Esophagus squamous epithelium (tissue), 5 donors: ENCODE results near the gene SLC22A5. TPM values are rescaled to one million over a fixed set of nuclear protein-coding genes. Genes with fewer than 3 reads are reported as not detected.
A peak's percentile ranks its signal among the peaks of the same experiment; 100 is the strongest.

Experiments used
- DNase-seq: peaks from one replicate; lab custom pipeline; 2025; lab: John Stamatoyannopoulos, UW
- H3K27ac ChIP-seq, 4 donors: fragments of 200-600 bp; sonication (generic); one replicate each; pipeline ENCODE4 v1.5.1; 2016 to 2019; ENCODE audit warnings: mild to moderate bottlenecking in 1 of 4
- H3K27me3 ChIP-seq, 4 donors: fragments of 200-600 bp; sonication (generic); 1 replicate in 3 of 4; 2 replicates in 1 of 4; pipeline versions ENCODE4 v1.5.1 to v1.6.0; 2017 to 2021; ENCODE audit warnings: antibody characterized with exemption in 1 of 4
- H3K36me3 ChIP-seq, 3 donors: fragments of 200-600 bp; sonication (generic); one replicate each; pipeline ENCODE4 v1.5.1; 2016 to 2019
- H3K4me1 ChIP-seq, 3 donors: fragments of 200-600 bp; sonication (generic); one replicate each; pipeline ENCODE4 v1.5.1; 2017 to 2019
- H3K4me3 ChIP-seq, 4 donors: fragments of 200-600 bp; sonication (generic); 1 replicate in 3 of 4; 2 replicates in 1 of 4; pipeline ENCODE4 v1.5.1; 2016 to 2019; ENCODE audit warnings: mild to moderate bottlenecking in 2 of 4, moderate library complexity in 1 of 4
- H3K9me3 ChIP-seq, 3 donors: fragments of 200-600 bp; sonication (generic); one replicate each; pipeline ENCODE4 v1.5.1; 2016 to 2019
- CTCF ChIP-seq, 6 experiments: fragments of 450-650 bp in 4 of 6; fragments of 200-600 bp in 2 of 6; sonication (generic) in 2 of 6; IDR thresholded peaks; one replicate each; pipeline ENCODE4 v1.5.1; 2016 to 2019; ENCODE audit warnings: antibody characterized with exemption in 6 of 6, mild to moderate bottlenecking in 4 of 6, moderate library complexity in 4 of 6
- POLR2A ChIP-seq, 4 donors: fragments of 450-650 bp; IDR thresholded peaks; one replicate each; pipeline ENCODE4 v1.6.1; 2017; ENCODE audit warnings: antibody characterized with exemption in 4 of 4, mild to moderate bottlenecking in 4 of 4, moderate library complexity in 3 of 4
- WGBS, 2 donors: methylation state at CpG; one replicate each; pipeline ENCODE4 v1.1.5; 2018; 5-methylcytosine and 5-hydroxymethylcytosine counted together
- intact Hi-C: fragments of 100-400 bp; cut with DNase I; formaldehyde crosslinking; loops from one replicate; pipeline ENCODE4 v1.15.0; 2022
- small RNA-seq, 4 donors: library from RNA; depleted of rRNA; stranded (forward); fragments of <200 nt; gene quantifications; one replicate each; pipeline ENCODE3, GENCODE V24; 2016
- total RNA-seq, 4 donors: library from RNA; depleted of rRNA; stranded (reverse); fragments of >200 nt; gene quantifications; one replicate each; pipeline ENCODE4 v1.1.0, GENCODE V29; 2016
- donor health status: DM: yes; HTN: yes; CAD: no.

SLC22A5 gene
- total RNA-seq, 4 donors from 2014 or later, result 7.4 to 15.8 (median 8.3) TPM

- TF ChIP-seq CTCF (IDR thresholded peaks at IDR 0.05) (no peak), POLR2A (IDR thresholded peaks at IDR 0.05) (no peak)
- Histone ChIP-seq H3K4me3 (no peak overlapping the region), H3K27me3 (no peaks in the 10 kb centered on the region), H3K27ac (peak overlapping the region; percentile 46 to 83 (median 72)), H3K9me3 (no peaks in the 10 kb centered on the region), H3K4me1 (peaks cover 20 to 95% (median 57%) of the 10 kb centered on the region in 3 donors), H3K36me3 (no peaks in the 10 kb centered on the region)
- no peak for DNase-seq
- intact Hi-C loops, result no loop called here
- WGBS, 2 donors, result 8 to 23% methylated on average over 6 to 7 of the region's 7 CpGs
Observed at GRCh38 chr5:132439521-132440089, 70.1 kb downstream of the SLC22A5 start.

GRCh38 chr5:132444061-132444460, 74.6 kb downstream of the SLC22A5 start:
- no peaks in the 10 kb centered on the region for H3K27me3 ChIP-seq
- H3K4me3 ChIP-seq, result no peak overlapping the region
- WGBS, 2 donors, result 84% methylated on average over 3 of the region's 7 CpGs; no CpG with 5 or more reads in 1 of the 2 donors
- TF ChIP-seq CTCF (IDR thresholded peaks at IDR 0.05), result no peak
- TF ChIP-seq POLR2A (IDR thresholded peaks at IDR 0.05), result no peak
- H3K4me1 ChIP-seq, result peaks cover 32 to 90% (median 47%) of the 10 kb centered on the region in 3 donors
- no peaks in the 10 kb centered on the region for H3K9me3 ChIP-seq
- no peak overlapping the region for H3K27ac ChIP-seq
- DNase-seq, result no peak
- H3K36me3 ChIP-seq, result no peaks in the 10 kb centered on the region
- intact Hi-C loops, result no loop called here

Small RNAs within 50 kb of the gene (small RNA-seq; reads per million reads assigned to genes)
- 0 reads per million in 4 donors for gene MIR3936

Other genes with a start within 250 kb of the SLC22A5 start
- 10 to 100 TPM; 14.7 to 22.2 (median 16.7) TPM for gene P4HA2, start 141.9 kb upstream of the SLC22A5 start, total RNA-seq
- gene PDLIM4, start 112.0 kb upstream of the SLC22A5 start, total RNA-seq, result 10 to 100 TPM; 16.5 to 79.2 (median 47.7) TPM
- gene SLC22A4, start 75.3 kb upstream of the SLC22A5 start, total RNA-seq, result under 1 TPM in 3 of 4 donors, not detected in 1; 0.11 to 0.79 (median 0.38) TPM
- gene IRF1, start 121.1 kb downstream of the SLC22A5 start, total RNA-seq, result 10 to 100 TPM in 2 of 4 donors, 1 to 10 TPM in 2; 8.3 to 52.9 (median 13.1) TPM
- gene IL5, start 173.8 kb downstream of the SLC22A5 start, total RNA-seq, result not detected
- 10 to 100 TPM; 13.6 to 25.2 (median 20.4) TPM for gene RAD50, start 187.3 kb downstream of the SLC22A5 start, total RNA-seq